ENCODE results near the gene WWC1.

WWC1 gene

GRCh38 chr5:168365581-168366081 lies 74.2 kb downstream of the WWC1 start:
- DNase-seq: no peak

DNA sequence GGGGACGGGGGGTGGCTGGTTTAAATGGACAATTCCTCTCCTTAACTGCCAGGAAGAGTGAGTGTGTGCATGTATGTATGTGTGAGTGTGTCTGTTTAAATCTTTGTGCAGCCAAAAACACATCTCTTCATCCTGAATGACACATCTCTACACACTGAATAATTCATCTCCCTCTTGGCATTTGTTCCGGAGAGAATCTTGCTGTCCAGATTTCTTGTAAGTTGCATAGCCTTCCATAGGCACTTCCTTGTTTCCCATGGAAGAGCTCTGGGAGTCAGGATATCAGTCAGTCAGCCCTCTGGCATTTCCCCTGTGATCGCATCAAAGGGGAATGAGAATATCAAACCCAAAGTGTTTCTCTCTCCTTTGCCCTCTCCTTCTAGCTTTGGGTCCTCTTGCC lies 74.7 kb downstream of the WWC1 start:
- no peak for DNase-seq

DNA sequence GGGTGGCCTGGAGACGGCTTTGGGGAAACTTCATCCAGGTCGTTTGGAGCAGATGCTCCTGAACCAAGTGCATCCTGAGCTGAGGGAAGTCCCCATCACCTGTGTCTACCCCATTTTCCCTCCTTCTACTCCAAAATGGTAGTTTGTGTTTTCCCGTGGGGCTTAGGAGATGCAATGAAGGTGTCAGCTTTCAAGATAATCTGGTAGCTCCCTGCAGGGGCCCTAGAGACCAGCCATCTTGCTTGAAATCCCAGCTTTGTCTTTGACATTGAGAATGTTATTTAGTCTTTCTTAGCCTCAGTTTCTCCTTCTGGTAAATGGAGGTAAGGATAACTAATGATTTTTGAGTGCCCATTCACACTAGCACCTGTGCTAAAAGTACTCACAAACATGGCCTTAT lies 77.4 kb downstream of the WWC1 start:
- DNase-seq: no peak

DNA sequence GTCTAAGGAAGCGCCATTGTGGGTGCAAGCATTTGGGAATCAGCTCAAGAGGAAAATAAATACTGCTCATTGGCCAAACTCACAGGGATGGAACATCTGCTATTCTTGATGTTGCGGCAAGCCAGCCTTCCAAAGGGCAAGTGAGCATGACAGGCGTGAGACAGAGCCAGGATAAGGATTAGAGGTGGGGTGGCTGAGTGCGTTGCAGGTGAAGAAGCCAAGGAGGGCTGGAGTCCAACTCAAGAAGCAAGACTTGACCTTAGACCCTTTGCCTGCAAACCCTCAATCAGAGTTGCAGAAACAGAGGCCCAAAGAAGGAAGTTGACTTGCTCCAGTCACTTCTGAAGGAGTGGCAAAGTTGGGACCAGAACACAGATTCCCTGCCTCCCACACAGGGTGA lies 79.4 kb downstream of the WWC1 start:
- no peak for DNase-seq

DNA sequence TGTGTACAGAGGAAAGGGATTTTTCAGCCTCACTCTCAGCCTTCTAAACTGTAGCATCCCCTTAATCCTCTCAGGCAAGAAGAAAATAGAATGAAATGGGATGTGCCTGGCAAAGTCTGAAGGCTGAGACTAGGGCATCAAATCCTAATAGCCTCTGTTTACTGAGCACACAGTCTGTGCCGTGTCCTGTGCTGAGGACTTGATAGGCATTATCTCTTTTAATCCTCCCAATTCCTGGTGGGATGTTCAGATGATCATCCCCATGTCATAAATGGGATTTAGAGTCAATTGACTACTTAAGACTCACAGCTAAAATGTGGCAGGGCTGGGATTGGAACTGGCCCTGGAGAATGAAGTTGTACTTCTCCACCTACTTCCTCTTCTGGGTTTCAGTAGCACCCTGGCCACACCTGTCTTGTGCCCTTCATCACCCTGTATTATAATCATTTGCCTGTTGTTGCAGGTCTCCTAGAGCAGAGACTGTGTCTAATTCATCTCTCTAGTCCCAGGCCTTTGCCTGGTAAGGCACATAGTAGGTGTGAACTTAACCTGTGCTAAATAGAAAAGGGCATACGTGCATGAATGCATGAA lies 81.0 kb downstream of the WWC1 start:
- DNase-seq: no peak

GRCh38 chr5:168374532-168374931 lies 83.1 kb downstream of the WWC1 start:
- no peak for DNase-seq

DNA sequence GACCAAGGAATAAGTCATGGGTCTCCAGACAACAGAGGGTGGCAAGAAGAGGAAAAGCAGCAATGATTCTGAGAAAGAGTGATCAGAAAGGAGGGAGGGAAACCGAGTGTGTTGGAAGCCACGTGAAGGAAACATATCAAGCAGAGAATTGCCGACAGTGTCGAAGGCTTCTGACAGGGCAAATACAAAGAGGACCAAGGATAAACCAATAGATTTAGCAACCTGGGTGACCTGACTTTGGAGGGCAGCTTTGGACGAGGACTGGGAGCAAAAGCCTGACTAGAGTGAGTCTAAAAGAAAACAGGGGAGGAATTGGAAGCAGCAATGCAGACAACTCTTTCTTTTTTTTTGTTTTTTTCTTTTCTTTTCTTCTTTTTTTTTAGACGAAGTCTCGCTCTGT lies 83.8 kb downstream of the WWC1 start:
- DNase-seq: no peak

DNA sequence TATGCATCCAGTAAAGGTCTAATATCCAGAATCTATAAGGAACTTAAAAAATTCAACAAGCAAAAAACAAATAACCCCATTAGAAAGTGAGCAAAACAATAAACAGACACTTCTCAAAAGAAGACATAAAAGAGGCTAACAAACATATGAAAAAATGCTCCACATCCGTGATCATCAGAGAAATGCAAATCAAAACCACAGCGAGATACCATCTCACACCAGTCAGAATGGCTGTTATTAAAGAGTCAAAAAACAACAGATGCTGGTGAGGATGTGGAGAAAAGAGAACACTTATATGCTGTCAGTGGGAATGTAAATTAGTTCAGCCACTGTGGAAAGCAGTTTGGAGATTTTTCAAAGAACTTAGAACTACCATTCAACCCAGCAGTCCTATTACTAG lies 86.1 kb downstream of the WWC1 start:
- no peak for DNase-seq

GRCh38 chr5:168378741-168379140 lies 87.3 kb downstream of the WWC1 start:
- DNase-seq: no peak

- DNase-seq: no peak
These were observed 91.0 kb downstream of the WWC1 start for GRCh38 chr5:168382421-168382820.

DNA sequence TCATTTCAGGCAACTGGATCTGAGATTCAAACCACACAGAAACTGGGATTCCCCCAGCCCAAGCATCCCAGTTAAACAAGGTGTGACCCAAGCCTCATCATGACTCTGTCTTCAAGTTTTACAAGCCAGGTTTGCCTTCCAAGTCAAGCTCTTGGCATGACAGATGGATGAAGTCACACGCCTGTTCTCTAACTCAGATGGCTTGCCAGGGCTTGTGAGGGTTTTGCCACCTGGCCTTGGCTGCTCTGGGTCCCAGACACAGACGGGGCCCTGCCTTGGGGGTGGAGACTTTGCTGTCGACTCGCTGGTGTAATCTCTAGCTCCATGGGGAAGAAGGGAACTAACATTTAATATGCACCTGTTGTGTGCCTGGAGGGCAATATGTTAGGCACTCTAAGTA lies 99.0 kb downstream of the WWC1 start:
- no peak for DNase-seq

DNA sequence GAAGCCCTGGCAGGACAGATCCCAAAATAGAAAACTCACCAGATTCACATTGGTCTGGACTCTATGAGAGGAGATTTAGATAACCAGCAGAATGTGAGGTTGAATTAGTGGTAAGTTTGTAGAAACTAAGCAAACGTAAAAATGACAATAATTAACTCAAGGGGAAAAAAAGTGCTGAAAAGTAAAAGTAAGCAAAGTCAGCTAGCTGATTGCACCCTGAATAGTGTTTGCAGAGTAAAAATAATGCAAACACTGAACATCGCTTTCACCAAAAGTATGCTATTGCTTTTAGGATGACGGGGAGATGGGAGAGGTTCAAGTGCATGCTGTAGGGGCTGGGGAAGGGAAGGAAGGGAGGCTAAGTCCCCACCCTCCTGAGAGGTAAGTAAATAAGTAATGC lies 102.3 kb downstream of the WWC1 start:
- DNase-seq: no peak

- no peak for DNase-seq
These were observed 109.2 kb downstream of the WWC1 start for GRCh38 chr5:168400429-168401220.

DNA sequence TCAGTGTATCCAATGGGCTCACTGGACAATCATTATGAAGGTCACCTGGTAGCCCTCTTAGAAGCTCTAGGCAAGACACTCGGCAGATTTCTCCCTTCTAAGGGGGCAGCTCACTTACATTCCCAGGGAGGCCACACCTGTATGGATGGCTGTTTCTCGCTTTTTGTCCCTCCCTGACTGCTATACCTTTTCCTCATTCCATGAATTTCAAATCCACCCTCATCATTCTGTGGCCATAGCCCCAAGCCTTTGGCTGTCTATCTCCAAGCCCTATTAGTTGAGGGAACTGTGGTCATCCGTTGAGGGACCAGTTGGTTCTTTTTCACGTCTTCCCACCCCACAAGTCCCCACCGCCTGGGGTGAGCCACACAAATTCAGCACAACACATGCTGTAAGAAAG lies 109.8 kb downstream of the WWC1 start:
- DNase-seq: no peak

DNA sequence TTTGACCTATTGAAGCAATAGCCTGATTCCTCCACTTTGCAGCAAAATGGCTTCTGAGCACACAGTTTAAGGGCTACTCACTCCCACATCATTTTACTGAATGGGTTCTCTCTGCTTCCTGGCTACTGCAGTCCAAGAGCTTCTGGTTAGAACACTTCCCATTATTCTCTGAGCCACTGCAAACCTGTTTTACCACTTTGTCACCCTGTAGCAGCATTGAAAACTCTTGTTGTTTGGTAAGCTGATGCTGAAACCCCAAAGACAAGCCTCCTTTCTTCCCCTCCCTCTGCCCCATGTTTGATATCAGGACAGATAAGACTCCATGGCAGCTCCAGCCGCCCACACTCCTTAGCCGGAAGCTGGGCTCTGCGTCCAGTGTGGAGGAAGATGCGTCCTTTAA lies 110.4 kb downstream of the WWC1 start:
- no peak for DNase-seq

DNA sequence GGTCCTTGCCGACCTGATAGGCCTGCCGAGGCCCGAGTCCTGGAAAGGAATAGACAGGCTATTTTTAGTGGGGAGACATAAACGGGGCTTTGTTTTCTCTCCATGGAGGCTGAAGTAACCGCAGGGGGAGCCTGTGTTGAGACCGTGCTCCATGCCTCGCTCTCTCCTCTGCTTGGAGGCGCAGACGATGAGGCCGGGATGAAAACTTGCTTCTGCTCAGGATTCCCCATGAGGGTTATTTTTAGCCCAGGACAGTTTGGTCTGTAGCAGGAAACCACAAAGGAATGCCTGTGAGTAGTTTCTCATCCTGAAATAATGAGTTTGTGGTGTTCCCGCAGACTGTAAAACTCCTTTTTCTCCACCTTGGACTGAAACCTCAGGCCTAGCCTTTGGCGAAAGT lies 112.9 kb downstream of the WWC1 start:
- DNase-seq: no peak

GRCh38 chr5:168407211-168407610 lies 115.8 kb downstream of the WWC1 start:
- DNase-seq: no peak

DNA sequence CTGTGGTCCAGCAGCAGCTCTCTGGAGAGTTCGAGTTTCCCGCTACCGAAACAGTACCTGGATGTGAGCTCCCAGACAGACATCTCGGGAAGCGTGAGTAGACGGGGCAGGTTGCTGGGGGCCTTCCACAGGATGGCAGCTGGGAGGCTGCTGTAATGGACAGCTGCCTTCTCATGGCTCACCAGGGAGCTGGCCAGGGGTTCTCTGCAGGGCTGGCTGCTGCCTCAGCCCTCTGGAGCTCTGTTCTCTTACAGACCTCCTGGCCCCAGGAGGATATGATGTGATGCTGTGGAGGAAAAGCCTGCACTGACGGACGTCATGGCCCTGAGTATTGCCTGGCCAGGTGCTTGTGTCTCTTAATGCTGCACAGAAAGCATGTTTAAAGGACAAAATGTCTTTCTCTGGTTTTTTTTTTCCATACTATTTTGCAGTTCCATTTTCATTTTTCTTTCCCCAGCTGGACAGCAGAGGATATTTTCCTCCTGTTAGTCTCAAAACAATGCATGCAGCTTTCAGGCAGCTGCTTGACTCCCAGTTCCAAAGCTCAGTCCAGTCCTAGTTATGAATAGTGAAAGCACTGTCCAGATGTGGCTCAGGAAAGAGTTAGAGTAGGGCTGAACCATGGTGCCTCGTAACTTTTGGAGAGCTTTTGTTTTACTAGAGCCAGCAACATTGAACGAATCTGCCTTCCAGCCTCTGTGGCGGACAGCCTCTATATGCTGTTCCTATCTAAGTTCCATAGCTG lies 117.3 kb downstream of the WWC1 start:
- no peak for DNase-seq

GRCh38 chr5:168409591-168410458 lies 118.4 kb downstream of the WWC1 start:
- no peak for DNase-seq

DNA sequence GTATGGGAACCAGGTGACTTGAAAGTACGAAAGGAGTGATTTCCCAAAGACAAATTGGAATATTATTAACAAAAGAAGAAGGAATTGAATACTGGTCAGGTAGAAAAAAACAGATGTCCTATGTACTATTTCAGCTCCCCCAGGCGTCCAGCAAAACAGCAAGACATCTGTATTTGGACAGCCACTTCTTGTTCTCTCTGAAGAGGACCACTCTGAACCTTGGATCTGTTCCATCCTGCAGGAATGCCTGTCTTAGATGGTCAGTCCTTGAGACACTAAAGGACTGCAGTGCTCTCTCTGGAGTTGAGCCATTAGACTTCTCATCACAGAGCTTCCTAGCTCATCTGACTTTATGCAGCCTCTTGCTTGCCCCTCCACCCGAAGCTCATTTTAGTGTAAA lies 120.4 kb downstream of the WWC1 start:
- DNase-seq: no peak

GRCh38 chr5:168413062-168413461 lies 121.6 kb downstream of the WWC1 start:
- DNase-seq: no peak

GRCh38 chr5:168413596-168413995 lies 122.2 kb downstream of the WWC1 start:
- DNase-seq: no peak

GRCh38 chr5:168415401-168415800 lies 124.0 kb downstream of the WWC1 start:
- DNase-seq: no peak
